Measurements from ENCODE around the gene LMF1.
"Not testable (repeated sequence)": the region's sequence is repeated elsewhere in the genome, so short reads cannot be mapped to it uniquely, and the experiment has no call there.

LMF1 gene

GRCh38 chr16:951660-952301 is 19.0 kb downstream of the LMF1 start:
- no peak overlapping the region for H3K9ac ChIP-seq (ENCODE audit: low read depth, low read length)
- H3K27me3 ChIP-seq (ENCODE audit: insufficient read depth, low read length): no peaks in the 10 kb centered on the region
- H3K4me3 ChIP-seq (ENCODE audit: low read length): no peak overlapping the region
- no peaks in the 10 kb centered on the region for H3K9me3 ChIP-seq (ENCODE audit: insufficient read depth, low read depth, low read length)
- no peak overlapping the region for H3K27ac ChIP-seq (ENCODE audit: low read length)
- no peaks in the 10 kb centered on the region for H3K36me3 ChIP-seq (ENCODE audit: insufficient read depth, low read depth, low read length)
- H3K4me1 ChIP-seq (ENCODE audit: insufficient read depth, low read length): no peaks in the 10 kb centered on the region

GRCh38 chr16:950733-951573 is 19.8 kb downstream of the LMF1 start:
- H3K27me3 ChIP-seq (ENCODE audit: insufficient read depth, low read length); H3K36me3 ChIP-seq (ENCODE audit: insufficient read depth, low read depth, low read length); H3K27ac ChIP-seq (ENCODE audit: low read length); H3K9ac ChIP-seq (ENCODE audit: low read depth, low read length); H3K4me3 ChIP-seq (ENCODE audit: low read length); H3K9me3 ChIP-seq (ENCODE audit: insufficient read depth, low read depth, low read length); H3K4me1 ChIP-seq (ENCODE audit: insufficient read depth, low read length): not testable (repeated sequence)

- H3K36me3 ChIP-seq (ENCODE audit: insufficient read depth, low read depth, low read length); H3K4me1 ChIP-seq (ENCODE audit: insufficient read depth, low read length); H3K27me3 ChIP-seq (ENCODE audit: insufficient read depth, low read length); H3K9ac ChIP-seq (ENCODE audit: low read depth, low read length); H3K9me3 ChIP-seq (ENCODE audit: insufficient read depth, low read depth, low read length); H3K27ac ChIP-seq (ENCODE audit: low read length); H3K4me3 ChIP-seq (ENCODE audit: low read length): not testable (repeated sequence)
Measured at GRCh38 chr16:948767-949166, 22.0 kb downstream of the LMF1 start.

- H3K4me3 ChIP-seq (ENCODE audit: low read length); H3K36me3 ChIP-seq (ENCODE audit: insufficient read depth, low read depth, low read length); H3K9ac ChIP-seq (ENCODE audit: low read depth, low read length); H3K9me3 ChIP-seq (ENCODE audit: insufficient read depth, low read depth, low read length); H3K27me3 ChIP-seq (ENCODE audit: insufficient read depth, low read length); H3K27ac ChIP-seq (ENCODE audit: low read length); H3K4me1 ChIP-seq (ENCODE audit: insufficient read depth, low read length): not testable (repeated sequence)
Measured at GRCh38 chr16:947922-948303, 22.9 kb downstream of the LMF1 start.

GRCh38 chr16:947255-947921 is 23.4 kb downstream of the LMF1 start:
- Histone ChIP-seq H3K9me3 (ENCODE audit: insufficient read depth, low read depth, low read length) (peaks cover 3% of the 10 kb centered on the region; the same call in 1 of the 2 replicates), H3K27ac (ENCODE audit: low read length) (no peak overlapping the region), H3K9ac (ENCODE audit: low read depth, low read length) (no peak overlapping the region), H3K4me3 (ENCODE audit: low read length) (no peak overlapping the region), H3K27me3 (ENCODE audit: insufficient read depth, low read length) (no peaks in the 10 kb centered on the region), H3K36me3 (ENCODE audit: insufficient read depth, low read depth, low read length) (no peaks in the 10 kb centered on the region), H3K4me1 (ENCODE audit: insufficient read depth, low read length) (no peaks in the 10 kb centered on the region)

GRCh38 chr16:946048-946395 is 24.8 kb downstream of the LMF1 start:
- Histone ChIP-seq H3K27ac (ENCODE audit: low read length) (no peak overlapping the region), H3K9ac (ENCODE audit: low read depth, low read length) (no peak overlapping the region), H3K4me1 (ENCODE audit: insufficient read depth, low read length) (no peaks in the 10 kb centered on the region), H3K27me3 (ENCODE audit: insufficient read depth, low read length) (no peaks in the 10 kb centered on the region), H3K36me3 (ENCODE audit: insufficient read depth, low read depth, low read length) (no peaks in the 10 kb centered on the region), H3K4me3 (ENCODE audit: low read length) (no peak overlapping the region), H3K9me3 (ENCODE audit: insufficient read depth, low read depth, low read length) (peaks cover 12% of the 10 kb centered on the region; the same call in 1 of the 2 replicates)

- no peak overlapping the region for H3K27ac ChIP-seq (ENCODE audit: low read length)
- no peak overlapping the region for H3K9ac ChIP-seq (ENCODE audit: low read depth, low read length)
- H3K36me3 ChIP-seq (ENCODE audit: insufficient read depth, low read depth, low read length): no peaks in the 10 kb centered on the region
- H3K9me3 ChIP-seq (ENCODE audit: insufficient read depth, low read depth, low read length): peaks cover 12% of the 10 kb centered on the region; the same call in 1 of the 2 replicates
- H3K4me3 ChIP-seq (ENCODE audit: low read length): no peak overlapping the region
- H3K27me3 ChIP-seq (ENCODE audit: insufficient read depth, low read length): no peaks in the 10 kb centered on the region
- H3K4me1 ChIP-seq (ENCODE audit: insufficient read depth, low read length): no peaks in the 10 kb centered on the region
Measured at GRCh38 chr16:945271-946047, 25.3 kb downstream of the LMF1 start.

- no peak overlapping the region for H3K4me3 ChIP-seq (ENCODE audit: low read length)
- H3K9me3 ChIP-seq (ENCODE audit: insufficient read depth, low read depth, low read length): peaks cover 12% of the 10 kb centered on the region; the same call in 1 of the 2 replicates
- no peaks in the 10 kb centered on the region for H3K36me3 ChIP-seq (ENCODE audit: insufficient read depth, low read depth, low read length)
- no peak overlapping the region for H3K27ac ChIP-seq (ENCODE audit: low read length)
- H3K4me1 ChIP-seq (ENCODE audit: insufficient read depth, low read length): no peaks in the 10 kb centered on the region
- no peaks in the 10 kb centered on the region for H3K27me3 ChIP-seq (ENCODE audit: insufficient read depth, low read length)
- H3K9ac ChIP-seq (ENCODE audit: low read depth, low read length): no peak overlapping the region
Measured at GRCh38 chr16:943971-944370, 26.8 kb downstream of the LMF1 start.

- no peaks in the 10 kb centered on the region for H3K4me1 ChIP-seq (ENCODE audit: insufficient read depth, low read length)
Measured at GRCh38 chr16:942436-943060, 28.2 kb downstream of the LMF1 start.

GRCh38 chr16:939941-940340 is 30.8 kb downstream of the LMF1 start:
- H3K27me3 ChIP-seq (ENCODE audit: insufficient read depth, low read length): no peaks in the 10 kb centered on the region

More at GRCh38 chr16:942436-943060, 28.2 kb downstream of the LMF1 start:
- H3K27me3 ChIP-seq (ENCODE audit: insufficient read depth, low read length): no peaks in the 10 kb centered on the region
- no peak overlapping the region for H3K4me3 ChIP-seq (ENCODE audit: low read length)
- H3K9me3 ChIP-seq (ENCODE audit: insufficient read depth, low read depth, low read length): peaks cover 12% of the 10 kb centered on the region; the same call in 1 of the 2 replicates
- H3K36me3 ChIP-seq (ENCODE audit: insufficient read depth, low read depth, low read length): no peaks in the 10 kb centered on the region
- no peak overlapping the region for H3K27ac ChIP-seq (ENCODE audit: low read length)
- no peak overlapping the region for H3K9ac ChIP-seq (ENCODE audit: low read depth, low read length)

GRCh38 chr16:939311-939710 is 31.5 kb downstream of the LMF1 start:
- Histone ChIP-seq H3K4me1 (ENCODE audit: insufficient read depth, low read length) (no peaks in the 10 kb centered on the region), H3K27ac (ENCODE audit: low read length) (no peak overlapping the region), H3K4me3 (ENCODE audit: low read length) (no peak overlapping the region), H3K27me3 (ENCODE audit: insufficient read depth, low read length) (no peaks in the 10 kb centered on the region), H3K9ac (ENCODE audit: low read depth, low read length) (no peak overlapping the region), H3K9me3 (ENCODE audit: insufficient read depth, low read depth, low read length) (peaks cover 12% of the 10 kb centered on the region; the same call in 1 of the 2 replicates), H3K36me3 (ENCODE audit: insufficient read depth, low read depth, low read length) (no peaks in the 10 kb centered on the region)

More at GRCh38 chr16:939941-940340, 30.8 kb downstream of the LMF1 start:
- no peak overlapping the region for H3K9ac ChIP-seq (ENCODE audit: low read depth, low read length)
- no peaks in the 10 kb centered on the region for H3K36me3 ChIP-seq (ENCODE audit: insufficient read depth, low read depth, low read length)
- no peak overlapping the region for H3K27ac ChIP-seq (ENCODE audit: low read length)
- H3K4me3 ChIP-seq (ENCODE audit: low read length): no peak overlapping the region
- H3K9me3 ChIP-seq (ENCODE audit: insufficient read depth, low read depth, low read length): peaks cover 12% of the 10 kb centered on the region; the same call in 1 of the 2 replicates
- no peaks in the 10 kb centered on the region for H3K4me1 ChIP-seq (ENCODE audit: insufficient read depth, low read length)
